ENCODE data around the gene RGS6. TPM values are rescaled to one million over a fixed set of nuclear protein-coding genes. Genes with fewer than 3 reads are reported as not detected.

Gene RGS6
- total RNA-seq, 1 experiment from 2014 or later, result not detected

DNA sequence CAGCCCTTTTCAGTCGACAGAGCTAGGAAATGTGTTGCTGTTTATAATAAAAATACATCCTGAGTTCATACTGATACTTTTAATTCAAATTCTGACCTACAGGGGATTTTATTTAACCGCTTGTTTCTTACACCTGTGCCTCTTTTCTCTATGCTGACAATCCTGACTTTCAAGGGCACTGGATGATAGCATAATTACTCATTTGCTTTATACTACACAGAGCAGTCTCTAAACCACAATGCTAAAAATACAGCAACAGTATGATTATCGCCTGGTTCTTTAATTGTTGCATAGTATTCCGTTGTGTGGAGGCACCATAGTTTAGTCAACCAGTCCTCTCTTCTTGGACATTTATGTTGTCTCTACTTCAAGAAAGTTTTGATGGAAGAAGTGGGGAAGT lies 588.8 kb downstream of the RGS6 start:
- no peak overlapping the region for H3K4me2 ChIP-seq (ENCODE audit: low read length)
- TF ChIP-seq EZH2phosphoT487 (IDR thresholded peaks at IDR 0.05; ENCODE audit: borderline replicate concordance, low read length) (no peak), EZH2 (IDR thresholded peaks at IDR 0.05; ENCODE audit: low read length, unreplicated experiment) (no peak)
- TF ChIP-seq, protein P1, sequence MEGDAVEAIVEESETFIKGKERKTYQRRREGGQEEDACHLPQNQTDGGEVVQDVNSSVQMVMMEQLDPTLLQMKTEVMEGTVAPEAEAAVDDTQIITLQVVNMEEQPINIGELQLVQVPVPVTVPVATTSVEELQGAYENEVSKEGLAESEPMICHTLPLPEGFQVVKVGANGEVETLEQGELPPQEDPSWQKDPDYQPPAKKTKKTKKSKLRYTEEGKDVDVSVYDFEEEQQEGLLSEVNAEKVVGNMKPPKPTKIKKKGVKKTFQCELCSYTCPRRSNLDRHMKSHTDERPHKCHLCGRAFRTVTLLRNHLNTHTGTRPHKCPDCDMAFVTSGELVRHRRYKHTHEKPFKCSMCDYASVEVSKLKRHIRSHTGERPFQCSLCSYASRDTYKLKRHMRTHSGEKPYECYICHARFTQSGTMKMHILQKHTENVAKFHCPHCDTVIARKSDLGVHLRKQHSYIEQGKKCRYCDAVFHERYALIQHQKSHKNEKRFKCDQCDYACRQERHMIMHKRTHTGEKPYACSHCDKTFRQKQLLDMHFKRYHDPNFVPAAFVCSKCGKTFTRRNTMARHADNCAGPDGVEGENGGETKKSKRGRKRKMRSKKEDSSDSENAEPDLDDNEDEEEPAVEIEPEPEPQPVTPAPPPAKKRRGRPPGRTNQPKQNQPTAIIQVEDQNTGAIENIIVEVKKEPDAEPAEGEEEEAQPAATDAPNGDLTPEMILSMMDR (conservative IDR thresholded peaks at IDR 0.05; ENCODE audit: low read depth, low read length), result no peak
- DNase-seq (peak; percentile 54), ATAC-seq (peak; percentile 37)
- H3K36me3 ChIP-seq (ENCODE audit: low read depth, low read length), result no peaks in the 10 kb centered on the region
- no peak overlapping the region for H3K4me3 ChIP-seq (ENCODE audit: low read length)
- no peaks in the 10 kb centered on the region for H3K9me3 ChIP-seq (ENCODE audit: low read length)
- BruUV-seq (replicated peaks), result no TSS peak
- no peaks in the 10 kb centered on the region for H3F3A ChIP-seq (ENCODE audit: low read length, unreplicated experiment)
- no peaks in the 10 kb centered on the region for H3K9me2 ChIP-seq (replicated peaks; ENCODE audit: low read length)
- H4K20me1 ChIP-seq (ENCODE audit: low read length), result no peaks in the 10 kb centered on the region
- no peaks in the 10 kb centered on the region for H3K27me3 ChIP-seq (ENCODE audit: low read length)
- no peak overlapping the region for H3K9ac ChIP-seq (ENCODE audit: low read length)
- intact Hi-C loops (cut with micrococcal nuclease), result no loop called here
- ChIA-PET POLR2A (ENCODE audit: unreplicated experiment) (no interaction called here), CTCF (no interaction called here)
- H3K4me1 ChIP-seq (ENCODE audit: insufficient read depth, low read length), result peaks cover 14% of the 10 kb centered on the region
- no peak overlapping the region for H3K27ac ChIP-seq (ENCODE audit: low read length)
- H3K79me2 ChIP-seq (ENCODE audit: low read length), result no peaks in the 10 kb centered on the region
- H2AFZ ChIP-seq (ENCODE audit: low read length), result no peak overlapping the region

DNA sequence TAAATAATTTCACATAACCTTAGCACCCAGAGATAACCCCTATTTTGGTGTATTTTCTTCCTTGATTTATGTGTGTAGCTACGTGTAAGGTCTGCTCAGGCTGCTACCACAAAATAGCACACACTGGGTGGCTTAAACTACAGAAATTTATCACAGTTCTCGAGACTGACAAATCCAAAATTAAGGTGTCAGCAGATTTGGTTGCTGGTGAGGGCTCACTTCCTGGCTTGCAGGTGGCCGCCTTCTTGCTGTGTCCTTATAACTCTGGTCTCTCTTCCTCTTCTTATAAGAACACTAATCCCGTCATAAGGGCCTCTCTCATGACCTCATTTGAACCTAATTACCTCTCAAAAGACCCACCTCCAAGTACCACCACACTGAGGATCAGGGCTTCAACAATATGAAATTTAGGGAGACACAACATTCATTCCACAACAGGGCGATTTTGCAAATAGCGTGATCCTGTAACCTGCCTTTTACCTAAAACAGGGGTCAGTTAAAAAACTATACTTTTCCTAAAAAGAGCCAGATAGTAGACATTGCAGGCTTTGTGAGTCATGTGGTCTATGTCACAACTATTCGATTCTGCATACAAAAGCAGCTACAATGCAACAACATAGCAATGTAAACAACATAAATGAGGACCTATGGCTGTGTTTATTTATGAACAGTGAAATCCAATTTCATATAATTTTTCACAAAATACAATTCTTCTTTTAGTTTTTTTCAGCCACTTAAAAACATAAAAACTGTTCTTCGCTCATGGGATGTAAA lies 589.9 kb downstream of the RGS6 start:
- Histone ChIP-seq H3F3A (ENCODE audit: low read length, unreplicated experiment) (no peaks in the 10 kb centered on the region), H3K36me3 (ENCODE audit: low read depth, low read length) (no peaks in the 10 kb centered on the region), H3K4me1 (ENCODE audit: insufficient read depth, low read length) (peaks cover 12% of the 10 kb centered on the region), H3K27me3 (ENCODE audit: low read length) (no peaks in the 10 kb centered on the region), H3K9ac (ENCODE audit: low read length) (no peak overlapping the region), H3K4me3 (ENCODE audit: low read length) (no peak overlapping the region), H4K20me1 (ENCODE audit: low read length) (no peaks in the 10 kb centered on the region), H2AFZ (ENCODE audit: low read length) (no peak overlapping the region), H3K79me2 (ENCODE audit: low read length) (no peaks in the 10 kb centered on the region), H3K27ac (ENCODE audit: low read length) (no peak overlapping the region), H3K9me3 (ENCODE audit: low read length) (no peaks in the 10 kb centered on the region), H3K9me2 (replicated peaks; ENCODE audit: low read length) (no peaks in the 10 kb centered on the region), H3K4me2 (ENCODE audit: low read length) (no peak overlapping the region)
- DNase-seq (no peak), ATAC-seq (no peak)
- CTCF ChIA-PET, result no interaction called here
- POLR2A ChIA-PET (ENCODE audit: unreplicated experiment), result no interaction called here
- no peak for TF ChIP-seq EZH2phosphoT487 (IDR thresholded peaks at IDR 0.05; ENCODE audit: borderline replicate concordance, low read length)
- TF ChIP-seq, protein P1 (conservative IDR thresholded peaks at IDR 0.05; ENCODE audit: low read depth, low read length), result no peak
- TF ChIP-seq EZH2 (IDR thresholded peaks at IDR 0.05; ENCODE audit: low read length, unreplicated experiment), result no peak
- no TSS peak for BruUV-seq (replicated peaks)
- intact Hi-C loops (cut with micrococcal nuclease), result no loop called here

DNA sequence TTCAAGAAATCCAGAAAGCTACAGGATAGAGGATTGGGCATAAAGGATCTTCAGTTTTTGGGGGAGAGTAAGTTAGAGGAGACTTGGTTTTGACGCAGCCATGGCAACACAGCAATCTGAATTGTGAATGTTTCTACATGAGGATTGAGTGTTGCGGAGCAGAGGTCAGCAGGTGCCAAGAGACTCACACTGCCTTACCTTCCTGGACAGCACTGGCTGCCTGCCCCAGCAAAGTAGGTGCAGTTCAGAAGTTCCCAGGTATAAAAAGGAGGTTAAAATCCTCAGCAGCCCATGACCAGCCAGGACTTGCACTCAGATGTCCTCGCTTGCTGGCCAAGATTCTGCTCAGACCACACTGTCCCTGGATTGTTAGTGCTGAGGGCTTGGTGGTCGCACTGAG lies 590.6 kb downstream of the RGS6 start:
- CTCF ChIA-PET, result no interaction called here
- Histone ChIP-seq H2AFZ (ENCODE audit: low read length) (no peak overlapping the region), H3K79me2 (ENCODE audit: low read length) (no peaks in the 10 kb centered on the region), H3K4me1 (ENCODE audit: insufficient read depth, low read length) (peaks cover 7% of the 10 kb centered on the region; the same call in 1 of the 2 replicates), H3K36me3 (ENCODE audit: low read depth, low read length) (no peaks in the 10 kb centered on the region), H3K9ac (ENCODE audit: low read length) (no peak overlapping the region), H3K9me2 (replicated peaks; ENCODE audit: low read length) (no peaks in the 10 kb centered on the region), H3K27ac (ENCODE audit: low read length) (no peak overlapping the region), H3K9me3 (ENCODE audit: low read length) (no peaks in the 10 kb centered on the region), H3K27me3 (ENCODE audit: low read length) (no peaks in the 10 kb centered on the region), H3F3A (ENCODE audit: low read length, unreplicated experiment) (no peaks in the 10 kb centered on the region), H3K4me3 (ENCODE audit: low read length) (no peak overlapping the region), H3K4me2 (ENCODE audit: low read length) (no peak overlapping the region), H4K20me1 (ENCODE audit: low read length) (no peaks in the 10 kb centered on the region)
- no peak for ATAC-seq
- intact Hi-C loops (cut with micrococcal nuclease), result no loop called here
- TF ChIP-seq EZH2 (IDR thresholded peaks at IDR 0.05; ENCODE audit: low read length, unreplicated experiment), result no peak
- TF ChIP-seq, protein P1 (conservative IDR thresholded peaks at IDR 0.05; ENCODE audit: low read depth, low read length), result no peak
- no peak for TF ChIP-seq EZH2phosphoT487 (IDR thresholded peaks at IDR 0.05; ENCODE audit: borderline replicate concordance, low read length)
- no peak for DNase-seq
- no TSS peak for BruUV-seq (replicated peaks)
- POLR2A ChIA-PET (ENCODE audit: unreplicated experiment), result no interaction called here
